Activated naive CD8-positive, alpha-beta T cell treated with anti-CD3 and anti-CD28 coated beads for 36 hours (primary cell): Measurements from ENCODE around the gene ACVR1B. TPM values are rescaled to one million over a fixed set of nuclear protein-coding genes. Genes with fewer than 3 reads are reported as not detected.

Experiments used
- DNase-seq: peaks from one replicate; pipeline ENCODE4 v3.0.0; 2021
- H3K27ac Mint-ChIP-seq: one replicate; pipeline ENCODE4 v1.8.0; 2022; ENCODE audit warnings: mild to moderate bottlenecking, moderate library complexity, mixed read lengths
- H3K27me3 Mint-ChIP-seq: one replicate; pipeline ENCODE4 v1.8.0; 2022; ENCODE audit warnings: mild to moderate bottlenecking, mixed read lengths
- H3K36me3 Mint-ChIP-seq: one replicate; pipeline ENCODE4 v1.8.0; 2021; ENCODE audit warnings: mild to moderate bottlenecking, mixed read lengths
- H3K4me1 Mint-ChIP-seq: one replicate; pipeline ENCODE4 v1.8.0; 2021; ENCODE audit warnings: mixed read lengths
- H3K4me3 Mint-ChIP-seq: one replicate; pipeline ENCODE4 v1.8.0; 2022; ENCODE audit warnings: mild to moderate bottlenecking, moderate library complexity, mixed read lengths
- H3K9me3 Mint-ChIP-seq: one replicate; pipeline ENCODE4 v1.8.0; 2022; ENCODE audit warnings: mixed read lengths
- total RNA-seq, 2 experiments: library from RNA; stranded (reverse); gene quantifications; one replicate each; pipeline ENCODE4 v1.2.3, GENCODE V29; 2021

ACVR1B gene
- total RNA-seq, 2 experiments from 2014 or later = 9.9 to 10.2 TPM

- Mint-ChIP-seq H3K4me3 (no peak overlapping the region), H3K27ac (no peak overlapping the region), H3K9me3 (no peaks in the 10 kb centered on the region), H3K36me3 (peaks cover 11% of the 10 kb centered on the region), H3K27me3 (peaks cover 4% of the 10 kb centered on the region), H3K4me1 (peaks cover 20% of the 10 kb centered on the region)
- no peak for DNase-seq
Observed at GRCh38 chr12:52009081-52009751, 57.7 kb downstream of the ACVR1B start.

GRCh38 chr12:52010152-52010622 lies 58.7 kb downstream of the ACVR1B start:
- DNase-seq = no peak
- H3K27me3 Mint-ChIP-seq = peaks cover 4% of the 10 kb centered on the region
- peaks cover 20% of the 10 kb centered on the region for H3K4me1 Mint-ChIP-seq
- no peak overlapping the region for H3K27ac Mint-ChIP-seq
- no peaks in the 10 kb centered on the region for H3K9me3 Mint-ChIP-seq
- H3K4me3 Mint-ChIP-seq = no peak overlapping the region
- peaks cover 11% of the 10 kb centered on the region for H3K36me3 Mint-ChIP-seq

GRCh38 chr12:52010692-52011601 lies 59.4 kb downstream of the ACVR1B start:
- H3K9me3 Mint-ChIP-seq = no peaks in the 10 kb centered on the region
- no peak for DNase-seq
- H3K4me3 Mint-ChIP-seq = no peak overlapping the region
- peaks cover 11% of the 10 kb centered on the region for H3K36me3 Mint-ChIP-seq
- peaks cover 4% of the 10 kb centered on the region for H3K27me3 Mint-ChIP-seq
- H3K4me1 Mint-ChIP-seq = peaks cover 18% of the 10 kb centered on the region
- H3K27ac Mint-ChIP-seq = no peak overlapping the region

- no peaks in the 10 kb centered on the region for H3K27me3 Mint-ChIP-seq
- no peak for DNase-seq
- H3K4me1 Mint-ChIP-seq = peaks cover 12% of the 10 kb centered on the region
- H3K4me3 Mint-ChIP-seq = no peak overlapping the region
- no peaks in the 10 kb centered on the region for H3K9me3 Mint-ChIP-seq
- peaks cover 11% of the 10 kb centered on the region for H3K36me3 Mint-ChIP-seq
- H3K27ac Mint-ChIP-seq = no peak overlapping the region
Observed at GRCh38 chr12:52011602-52012214, 60.2 kb downstream of the ACVR1B start.

GRCh38 chr12:52013626-52014310 lies 62.3 kb downstream of the ACVR1B start:
- Mint-ChIP-seq H3K9me3 (no peaks in the 10 kb centered on the region), H3K27me3 (no peaks in the 10 kb centered on the region), H3K36me3 (peaks cover 8% of the 10 kb centered on the region), H3K27ac (peak overlapping the region; percentile 36), H3K4me3 (no peak overlapping the region), H3K4me1 (peaks cover 5% of the 10 kb centered on the region)
- no peak for DNase-seq

GRCh38 chr12:52014567-52015530 lies 63.4 kb downstream of the ACVR1B start:
- no peak overlapping the region for H3K4me3 Mint-ChIP-seq

GRCh38 chr12:52015532-52016041 lies 64.1 kb downstream of the ACVR1B start:
- H3K9me3 Mint-ChIP-seq = no peaks in the 10 kb centered on the region
- peaks cover 7% of the 10 kb centered on the region for H3K4me1 Mint-ChIP-seq
- H3K27ac Mint-ChIP-seq = no peak overlapping the region
- peaks cover 8% of the 10 kb centered on the region for H3K36me3 Mint-ChIP-seq
- no peak for DNase-seq
- no peaks in the 10 kb centered on the region for H3K27me3 Mint-ChIP-seq
- H3K4me3 Mint-ChIP-seq = no peak overlapping the region

More at GRCh38 chr12:52014567-52015530, 63.4 kb downstream of the ACVR1B start:
- Mint-ChIP-seq H3K36me3 (peaks cover 8% of the 10 kb centered on the region), H3K9me3 (no peaks in the 10 kb centered on the region), H3K27ac (no peak overlapping the region), H3K27me3 (no peaks in the 10 kb centered on the region), H3K4me1 (no peaks in the 10 kb centered on the region)
- no peak for DNase-seq

- no peak overlapping the region for H3K4me3 Mint-ChIP-seq
- H3K27ac Mint-ChIP-seq = no peak overlapping the region
- no peak for DNase-seq
- peaks cover 3% of the 10 kb centered on the region for H3K27me3 Mint-ChIP-seq
- peaks cover 20% of the 10 kb centered on the region for H3K4me1 Mint-ChIP-seq
- no peaks in the 10 kb centered on the region for H3K9me3 Mint-ChIP-seq
- no peaks in the 10 kb centered on the region for H3K36me3 Mint-ChIP-seq
Observed at GRCh38 chr12:52018433-52019112, 67.1 kb downstream of the ACVR1B start.

GRCh38 chr12:52019113-52019770 lies 67.7 kb downstream of the ACVR1B start:
- H3K27ac Mint-ChIP-seq = no peak overlapping the region
- H3K27me3 Mint-ChIP-seq = peaks cover 3% of the 10 kb centered on the region
- H3K36me3 Mint-ChIP-seq = no peaks in the 10 kb centered on the region
- peaks cover 21% of the 10 kb centered on the region for H3K4me1 Mint-ChIP-seq
- no peak for DNase-seq
- no peaks in the 10 kb centered on the region for H3K9me3 Mint-ChIP-seq
- no peak overlapping the region for H3K4me3 Mint-ChIP-seq

- Mint-ChIP-seq H3K9me3 (no peaks in the 10 kb centered on the region), H3K27me3 (peaks cover 3% of the 10 kb centered on the region), H3K4me1 (peaks cover 35% of the 10 kb centered on the region), H3K4me3 (peak overlapping the region; percentile 52), H3K27ac (no peak overlapping the region), H3K36me3 (peaks cover 2% of the 10 kb centered on the region)
- peak; percentile 72 for DNase-seq
Observed at GRCh38 chr12:52020539-52021336, 69.2 kb downstream of the ACVR1B start.

GRCh38 chr12:52022841-52023181 lies 71.3 kb downstream of the ACVR1B start:
- Mint-ChIP-seq H3K27ac (no peak overlapping the region), H3K4me1 (peaks cover 46% of the 10 kb centered on the region), H3K9me3 (no peaks in the 10 kb centered on the region), H3K4me3 (peak overlapping the region; percentile 68), H3K27me3 (peaks cover 3% of the 10 kb centered on the region), H3K36me3 (peaks cover 2% of the 10 kb centered on the region)
- no peak for DNase-seq

GRCh38 chr12:52023182-52023975 lies 71.9 kb downstream of the ACVR1B start:
- peaks cover 46% of the 10 kb centered on the region for H3K4me1 Mint-ChIP-seq
- peak overlapping the region; percentile 87 for H3K4me3 Mint-ChIP-seq
- peaks cover 3% of the 10 kb centered on the region for H3K27me3 Mint-ChIP-seq
- peaks cover 2% of the 10 kb centered on the region for H3K36me3 Mint-ChIP-seq
- H3K9me3 Mint-ChIP-seq = no peaks in the 10 kb centered on the region
- DNase-seq = peak; percentile 91
- H3K27ac Mint-ChIP-seq = peak overlapping the region; percentile 93
